HepG2 (cell line): ENCODE data around the gene SLC25A18. TPM values are rescaled to one million over a fixed set of nuclear protein-coding genes. Genes with fewer than 3 reads are reported as not detected.

Experiments used
- ETV5 ChIP-seq: IDR thresholded peaks from 2 replicates; pipeline ENCODE4 v1.6.1; 2018; ENCODE audit warnings: missing biosample characterization, missing genetic modification reagents, inconsistent platforms, borderline replicate concordance
- GATAD2A ChIP-seq: IDR thresholded peaks from 2 replicates; pipeline ENCODE4 v1.6.1; 2016
- JUNB ChIP-seq: sonication (generic); formaldehyde crosslinking; IDR thresholded peaks from 2 replicates; pipeline ENCODE4 v1.8.0; 2022; ENCODE audit warnings: missing genetic modification reagents, mild to moderate bottlenecking, borderline replicate concordance
- MEF2D ChIP-seq: sonication (generic); formaldehyde crosslinking; IDR thresholded peaks from 2 replicates; pipeline ENCODE4 v1.5.1; 2020; ENCODE audit warnings: mild to moderate bottlenecking, missing genetic modification reagents
- MIER3 ChIP-seq: IDR thresholded peaks from 2 replicates; pipeline ENCODE4 v1.6.1; 2016; ENCODE audit warnings: missing compliant biosample characterization, borderline replicate concordance
- NCOA5 ChIP-seq: sonication (generic); formaldehyde crosslinking; IDR thresholded peaks from 2 replicates; pipeline ENCODE4 v1.4.0; 2020; ENCODE audit warnings: missing genetic modification reagents
- POGK ChIP-seq: sonication (generic); formaldehyde crosslinking; conservative IDR thresholded peaks from 2 replicates; pipeline ENCODE4 v1.8.0; 2022; ENCODE audit warnings: mild to moderate bottlenecking, moderate library complexity, missing genetic modification reagents
- SMAD1 ChIP-seq: sonication (generic); formaldehyde crosslinking; IDR thresholded peaks from 2 replicates; pipeline ENCODE4 v1.4.0; 2020; ENCODE audit warnings: missing genetic modification reagents, low read depth, mild to moderate bottlenecking, borderline replicate concordance
- SOX13 ChIP-seq, 3 experiments: fragments of 450-650 bp in 1 of 3; sonication (generic) in 1 of 3; formaldehyde crosslinking in 1 of 3; IDR thresholded peaks in 2 of 3; conservative IDR thresholded peaks in 1 of 3; 2 replicates each; pipeline versions ENCODE4 v1.5.0 to v1.6.1; 2016 to 2020; ENCODE audit warnings: antibody characterized with exemption in 1 of 3, mild to moderate bottlenecking in 1 of 3, missing compliant biosample characterization in 1 of 3, missing genetic modification reagents in 1 of 3, moderate library complexity in 1 of 3
- THAP9 ChIP-seq: sonication (generic); formaldehyde crosslinking; IDR thresholded peaks from 2 replicates; pipeline ENCODE4; 2020; ENCODE audit warnings: missing genetic modification reagents, mild to moderate bottlenecking, borderline replicate concordance
- UBTF ChIP-seq: sonication (generic); formaldehyde crosslinking; IDR thresholded peaks from 2 replicates; pipeline ENCODE4 v1.4.0; 2020; ENCODE audit warnings: mild to moderate bottlenecking, missing genetic modification reagents
- ZFP37 ChIP-seq: sonication (generic); formaldehyde crosslinking; IDR thresholded peaks from 2 replicates; pipeline ENCODE4 v1.4.0; 2020; ENCODE audit warnings: missing genetic modification reagents, borderline replicate concordance
- ZNF609 ChIP-seq: sonication (generic); formaldehyde crosslinking; IDR thresholded peaks from 2 replicates; pipeline ENCODE4 v1.4.0; 2020; ENCODE audit warnings: mild to moderate bottlenecking, missing genetic modification reagents, borderline replicate concordance
- ZNF766 ChIP-seq: sonication (generic); formaldehyde crosslinking; IDR thresholded peaks from 2 replicates; pipeline ENCODE4 v1.5.0; 2020; ENCODE audit warnings: missing genetic modification reagents, borderline replicate concordance
- ZNF790 ChIP-seq: sonication (generic); formaldehyde crosslinking; IDR thresholded peaks from 2 replicates; pipeline ENCODE4 v1.8.0; 2022; ENCODE audit warnings: missing genetic modification reagents, mild to moderate bottlenecking, borderline replicate concordance
- ZSCAN30 ChIP-seq: sonication (generic); formaldehyde crosslinking; IDR thresholded peaks from 2 replicates; pipeline ENCODE4 v1.5.0; 2020; ENCODE audit warnings: mild to moderate bottlenecking, missing genetic modification reagents
- polyA plus RNA-seq, 8 experiments: library from polyadenylated mRNA; depleted of rRNA in 3 of 8; stranded (reverse) in 7 of 8; unstranded in 1 of 8; fragments of >200 nt; fragmentation: Illumina TruSeq in 4 of 8; extraction: Trizol in 4 of 8; gene quantifications; 2 replicates each; pipeline versions ENCODE4 v1.2.1 to v1.2.3, GENCODE V29; 2011 to 2016; ENCODE audit warnings: low read depth in 4 of 8, missing spikeins in 1 of 8, mixed read lengths in 1 of 8; ENCODE audit not compliant: insufficient read depth in 1 of 8
- total RNA-seq, 5 experiments: library from RNA; depleted of rRNA; stranded (reverse); fragments of >200 nt; fragmentation: Illumina TruSeq; extraction: Trizol; gene quantifications; 2 replicates each; pipeline ENCODE4 v1.2.3, GENCODE V29; 2016; ENCODE audit warnings: low read depth in 1 of 5

SLC25A18 gene
- total and polyA plus RNA-seq, 2 of the 13 experiments (the other 11 are each of a cell fraction or from before 2014, with no cell fraction given) = 0.28 to 0.75 TPM

- TF ChIP-seq MEF2D (CRISPR knock-in tag) (no peak), MIER3 (CRISPR knock-in tag) (no peak), ZSCAN30 (CRISPR knock-in tag) (no peak), NCOA5 (CRISPR knock-in tag) (no peak), GATAD2A (CRISPR knock-in tag) (no peak), ETV5 (CRISPR knock-in tag) (0 out of 2 replicates have a peak, but pooled peaks have one; percentile 22), THAP9 (CRISPR knock-in tag) (peak; percentile 76; the same call in 1 of the 2 replicates), SMAD1 (0 out of 2 replicates have a peak, but pooled peaks have one; percentile 79), SOX13 (IDR thresholded peaks at IDR 0.05) (no peak), SOX13 (CRISPR knock-in tag; conservative IDR thresholded peaks at IDR 0.05 in 1 of 2, IDR thresholded peaks at IDR 0.05 in 1 of 2) (no peak), POGK (CRISPR knock-in tag) (peak; percentile 73), ZNF790 (CRISPR knock-in tag) (no peak), JUNB (CRISPR knock-in tag) (no peak), UBTF (CRISPR knock-in tag) (peak; percentile 57; the same call in 1 of the 2 replicates), ZNF609 (CRISPR knock-in tag) (no peak), ZNF766 (CRISPR knock-in tag) (no peak), ZFP37 (CRISPR knock-in tag) (no peak)
These were observed 65.3 kb downstream of the SLC25A18 start, which contains the start of gene ATP6V1E1 (continued) for GRCh38 chr22:17628406-17629172.
